ENCODE measurements around the gene TMEM221. TPM values are rescaled to one million over a fixed set of nuclear protein-coding genes. Genes with fewer than 3 reads are reported as not detected.

Gene TMEM221
- total and polyA plus RNA-seq, 10 of the 15 experiments (the other 5 are each of a cell fraction or from before 2014, with no cell fraction given): 0.04 to 0.24 TPM; not detected in 8

GRCh38 chr19:17456127-17456526 is 7.7 kb upstream of the TMEM221 start (continued):
- TF ChIP-seq MXI1 (IDR thresholded peaks at IDR 0.05; ENCODE audit: low read depth, low read length) (no peak), ZBTB33 (IDR thresholded peaks at IDR 0.05) (no peak), E2F4 (IDR thresholded peaks at IDR 0.05; ENCODE audit: low read depth, low read length) (no peak), NFYA (IDR thresholded peaks at IDR 0.05; ENCODE audit: borderline replicate concordance, low read depth, low read length) (no peak), NBN (IDR thresholded peaks at IDR 0.05) (no peak), SKIL (IDR thresholded peaks at IDR 0.05; ENCODE audit: low read depth, poor library complexity, severe bottlenecking) (no peak), POLR2AphosphoS5 (IDR thresholded peaks at IDR 0.05; ENCODE audit: low read length) (no peak), JUNB (IDR thresholded peaks at IDR 0.05) (no peak), NFXL1 (IDR thresholded peaks at IDR 0.05; ENCODE audit: borderline replicate concordance) (no peak)
